GM23338 (cell line): ENCODE data around the gene NCBP3.

ENCODE experiments used
- CREB1 ChIP-seq: fragments of 250-450 bp; sonication (Bioruptor Pico); IDR thresholded peaks from 2 replicates; pipeline ENCODE4 v1.5.0; 2020; ENCODE audit warnings: low read depth, mild to moderate bottlenecking, moderate library complexity
- CTCF ChIP-seq, 2 experiments: fragments of 200-600 bp in 1 of 2; sonication (generic) in 1 of 2; conservative IDR thresholded peaks; 2 replicates each; pipeline versions ENCODE4 v1.5.1 to v1.6.1; 2016 to 2017; ENCODE audit warnings: antibody characterized with exemption in 2 of 2, low read depth in 2 of 2, mild to moderate bottlenecking in 2 of 2, moderate library complexity in 1 of 2
- ETS1 ChIP-seq: IDR thresholded peaks from 2 replicates; pipeline ENCODE4 v1.6.1; 2016; ENCODE audit warnings: antibody characterized with exemption
- EZH2 ChIP-seq: fragments of 200-600 bp; sonication (generic); IDR thresholded peaks from one replicate; pipeline ENCODE4 v1.8.0; 2017; ENCODE audit warnings: antibody characterized with exemption, mild to moderate bottlenecking, low read depth; ENCODE audit not compliant: unreplicated experiment
- EZH2phosphoT487 ChIP-seq: fragments of 200-600 bp; sonication (generic); IDR thresholded peaks from one replicate; pipeline ENCODE4 v1.8.1; 2018; ENCODE audit warnings: antibody characterized with exemption; ENCODE audit not compliant: unreplicated experiment
- JUNB ChIP-seq: IDR thresholded peaks from one replicate; pipeline ENCODE4 v1.6.1; 2016; ENCODE audit warnings: antibody characterized with exemption; ENCODE audit not compliant: unreplicated experiment
- NANOG ChIP-seq: IDR thresholded peaks from 2 replicates; pipeline ENCODE4 v1.6.1; 2016; ENCODE audit warnings: antibody characterized with exemption, borderline replicate concordance
- POLR2AphosphoS5 ChIP-seq: IDR thresholded peaks from 2 replicates; pipeline ENCODE4 v1.6.1; 2016; ENCODE audit warnings: antibody characterized with exemption, low read depth
- REST ChIP-seq: IDR thresholded peaks from one replicate; pipeline ENCODE4 v1.6.1; 2018; ENCODE audit warnings: antibody characterized with exemption; ENCODE audit not compliant: unreplicated experiment
- STAT1 ChIP-seq: IDR thresholded peaks from one replicate; pipeline ENCODE4 v1.6.1; 2016; ENCODE audit warnings: antibody characterized with exemption; ENCODE audit not compliant: unreplicated experiment
- ZNF114 ChIP-seq: fragments of 250-450 bp; sonication (Bioruptor Pico); IDR thresholded peaks from 2 replicates; pipeline ENCODE4 v1.5.0; 2020; ENCODE audit warnings: mild to moderate bottlenecking, moderate library complexity
- ZNF331 ChIP-seq: fragments of 250-450 bp; sonication (Bioruptor Pico); IDR thresholded peaks from 2 replicates; pipeline ENCODE4 v1.5.0; 2020; ENCODE audit warnings: low read depth, mild to moderate bottlenecking, moderate library complexity

GRCh38 chr17:3796822-3797170 lies 49.2 kb downstream of the NCBP3 start:
- no peak for TF ChIP-seq CTCF (conservative IDR thresholded peaks at IDR 0.05; ENCODE audit: low read depth in 2 of 2)
- no peak for TF ChIP-seq NANOG
- no peak for TF ChIP-seq JUNB
- no peak for TF ChIP-seq REST
- TF ChIP-seq POLR2AphosphoS5: no peak
- no peak for TF ChIP-seq CREB1 (CRISPR knock-in tag)
- TF ChIP-seq EZH2: no peak
- TF ChIP-seq EZH2phosphoT487: no peak
- no peak for TF ChIP-seq ZNF331
- TF ChIP-seq ZNF114 (CRISPR knock-in tag): no peak
- TF ChIP-seq ETS1: no peak
- TF ChIP-seq STAT1: no peak
